HG03354 (cell line): ENCODE results near the gene BICDL1.
"Not testable (repeated sequence)": the region's sequence is repeated elsewhere in the genome, so short reads cannot be mapped to it uniquely, and the experiment has no call there.

Experiments used
- ATAC-seq: cut with Tn5 transposase; IDR thresholded peaks from one replicate; pipeline ENCODE4 v1.9.1; 2021; ENCODE audit warnings: mild to moderate bottlenecking; ENCODE audit not compliant: unreplicated experiment, poor library complexity, severe bottlenecking

BICDL1 gene

GRCh38 chr12:119988472-119989360, at the start of gene BICDL1:
BICDL1 (plus strand) TSS chr12:119989236; CDS start chr12:119989869, 633 bp downstream.
- ATAC-seq, result peak; percentile 77

- no peak for ATAC-seq
Measured at GRCh38 chr12:119940897-119941296, 48.1 kb upstream of the BICDL1 start.

DNA sequence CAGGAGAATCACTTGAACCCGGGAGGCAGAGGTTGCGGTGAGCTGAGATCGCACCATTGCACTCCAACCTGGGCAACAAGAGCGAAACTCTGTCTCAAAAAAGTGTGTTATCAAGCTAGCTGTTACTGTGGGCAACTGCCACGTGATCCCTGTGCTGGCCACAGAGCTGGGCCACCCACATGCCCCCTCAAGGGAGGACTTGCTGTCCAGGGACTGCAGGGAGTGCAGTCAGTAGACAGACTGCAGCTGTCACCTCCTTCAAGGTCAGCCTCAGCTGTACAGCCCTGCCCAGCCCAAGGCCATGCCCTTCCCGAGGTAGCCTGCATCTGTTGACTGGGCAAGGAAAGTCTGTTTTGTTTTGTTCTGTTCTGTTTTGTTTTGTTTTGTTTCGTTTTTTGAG, 46.6 kb upstream of the BICDL1 start:
- no peak for ATAC-seq

GRCh38 chr12:119946213-119946612, 42.8 kb upstream of the BICDL1 start:
- no peak for ATAC-seq

DNA sequence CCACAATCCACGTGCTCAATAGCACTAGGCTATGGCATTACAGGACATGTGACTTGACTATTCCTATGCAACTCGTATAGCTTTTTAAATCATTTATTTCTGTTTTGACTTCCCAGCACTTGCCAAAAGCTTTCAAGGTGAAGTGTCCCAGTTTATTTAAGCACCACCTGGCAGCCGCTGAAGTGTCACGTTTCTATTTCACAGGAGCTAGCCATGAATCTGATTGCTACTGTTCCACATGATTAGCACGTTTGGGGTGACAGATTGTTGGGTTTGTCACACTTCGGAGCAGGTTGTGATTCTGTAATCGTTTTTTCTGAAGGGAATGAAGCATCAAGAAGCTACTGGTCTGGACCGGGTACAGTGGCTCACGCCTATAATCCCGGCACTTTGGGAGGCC, 39.9 kb upstream of the BICDL1 start:
- no peak for ATAC-seq

DNA sequence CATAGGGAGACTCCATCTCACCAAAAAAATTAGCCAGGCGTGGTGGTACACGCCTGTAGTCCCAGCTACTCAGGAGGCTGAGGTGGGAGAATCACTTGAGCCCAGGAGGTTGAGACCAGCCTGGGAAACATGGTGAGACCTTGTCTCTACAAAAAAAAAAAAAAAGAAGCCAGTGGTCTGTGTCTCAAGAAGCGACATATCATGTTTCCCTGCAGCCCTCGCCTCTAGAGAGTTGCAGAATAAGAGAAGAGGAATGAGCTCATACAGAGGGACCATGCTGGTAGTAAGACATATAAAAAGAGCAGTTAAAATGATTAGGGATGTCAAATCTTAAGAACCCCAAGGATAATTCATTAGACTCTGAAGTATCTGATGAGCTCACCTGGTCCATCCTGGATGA, 39.4 kb upstream of the BICDL1 start:
- no peak for ATAC-seq

GRCh38 chr12:119956047-119956446, 33.0 kb upstream of the BICDL1 start:
- ATAC-seq, result no peak

- ATAC-seq, result no peak
Measured at GRCh38 chr12:119957135-119957534, 31.9 kb upstream of the BICDL1 start.

DNA sequence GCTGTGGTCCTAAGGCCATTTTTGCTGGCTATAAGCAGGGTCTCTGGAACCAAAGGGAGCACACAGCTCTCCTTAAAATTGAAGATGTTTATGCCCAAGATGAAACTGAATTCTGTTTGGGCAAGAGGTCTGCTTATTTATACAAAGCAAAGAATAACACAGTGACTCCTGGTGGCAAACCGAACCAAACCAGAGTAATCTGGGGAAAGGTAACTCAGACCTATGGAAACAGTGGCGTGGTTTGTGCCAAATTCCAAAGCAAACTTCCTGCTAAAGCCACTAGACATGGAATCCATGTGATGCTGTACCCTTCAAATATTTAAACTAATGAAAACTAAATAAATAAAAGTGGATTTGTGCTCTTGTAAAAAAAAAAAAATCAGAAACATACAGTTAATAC, 29.6 kb upstream of the BICDL1 start:
- no peak for ATAC-seq

GRCh38 chr12:119964123-119964522, 24.9 kb upstream of the BICDL1 start:
- ATAC-seq, result no peak

DNA sequence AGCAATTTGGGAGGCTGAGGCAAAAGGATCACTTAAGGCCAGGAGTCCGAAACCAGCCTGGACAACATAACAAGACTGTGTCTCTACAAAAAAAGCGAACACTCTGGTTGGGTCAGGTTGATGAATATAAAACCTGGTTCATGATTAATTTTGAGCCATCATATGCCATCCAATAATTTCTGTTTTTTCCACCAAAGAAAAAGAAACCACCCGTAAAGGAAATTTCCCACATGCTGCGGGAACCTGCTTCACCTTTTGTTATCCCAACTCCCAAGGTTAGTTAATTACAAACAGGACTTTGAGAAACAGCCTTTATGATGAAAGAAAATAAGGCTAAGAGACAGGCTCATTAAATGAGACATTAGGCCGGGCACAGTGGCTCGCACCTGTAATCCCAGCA, 24.1 kb upstream of the BICDL1 start:
- no peak for ATAC-seq

DNA sequence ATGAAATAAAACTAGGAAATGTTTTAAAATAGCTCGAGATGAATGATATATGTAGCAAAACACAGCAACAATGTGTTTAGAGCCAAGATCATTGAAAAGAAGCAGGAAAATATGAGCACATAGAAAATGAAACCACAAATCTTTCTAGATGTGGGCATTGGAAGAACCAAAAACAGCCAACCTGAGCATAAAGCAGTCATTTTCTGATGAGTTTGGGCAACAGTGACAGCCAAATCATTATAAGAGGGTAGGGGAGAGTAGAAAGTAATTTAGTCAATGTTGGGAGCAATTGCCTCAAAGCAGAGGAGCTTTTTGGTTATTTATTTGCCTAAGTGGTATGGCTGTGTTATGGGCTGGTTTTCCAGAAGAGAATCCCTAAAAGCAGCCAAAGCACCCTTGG, 8.8 kb upstream of the BICDL1 start:
- ATAC-seq, result no peak

DNA sequence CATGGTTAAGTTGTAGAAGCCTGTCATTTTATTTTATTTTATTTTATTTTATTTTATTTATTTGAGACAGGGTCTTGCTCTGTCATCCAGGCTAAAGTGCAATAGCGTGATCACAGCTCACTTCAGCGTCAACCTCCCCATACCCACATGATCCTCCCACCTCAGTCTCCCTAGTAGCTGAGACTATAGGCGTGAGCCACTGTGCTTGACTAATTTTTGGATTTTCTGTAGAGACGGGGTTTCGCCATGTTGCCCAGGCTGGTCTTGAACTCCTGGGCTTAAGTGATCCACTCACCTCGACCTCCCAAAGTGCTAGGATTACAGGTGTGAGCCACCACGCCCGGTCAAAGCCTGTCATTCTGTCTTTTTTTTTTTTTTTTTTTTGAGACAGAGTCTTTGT, 8.3 kb upstream of the BICDL1 start:
- not testable (repeated sequence) for ATAC-seq

GRCh38 chr12:119989361-119989730, 310 bp downstream of the BICDL1 start:
- ATAC-seq, result peak; percentile 45

DNA sequence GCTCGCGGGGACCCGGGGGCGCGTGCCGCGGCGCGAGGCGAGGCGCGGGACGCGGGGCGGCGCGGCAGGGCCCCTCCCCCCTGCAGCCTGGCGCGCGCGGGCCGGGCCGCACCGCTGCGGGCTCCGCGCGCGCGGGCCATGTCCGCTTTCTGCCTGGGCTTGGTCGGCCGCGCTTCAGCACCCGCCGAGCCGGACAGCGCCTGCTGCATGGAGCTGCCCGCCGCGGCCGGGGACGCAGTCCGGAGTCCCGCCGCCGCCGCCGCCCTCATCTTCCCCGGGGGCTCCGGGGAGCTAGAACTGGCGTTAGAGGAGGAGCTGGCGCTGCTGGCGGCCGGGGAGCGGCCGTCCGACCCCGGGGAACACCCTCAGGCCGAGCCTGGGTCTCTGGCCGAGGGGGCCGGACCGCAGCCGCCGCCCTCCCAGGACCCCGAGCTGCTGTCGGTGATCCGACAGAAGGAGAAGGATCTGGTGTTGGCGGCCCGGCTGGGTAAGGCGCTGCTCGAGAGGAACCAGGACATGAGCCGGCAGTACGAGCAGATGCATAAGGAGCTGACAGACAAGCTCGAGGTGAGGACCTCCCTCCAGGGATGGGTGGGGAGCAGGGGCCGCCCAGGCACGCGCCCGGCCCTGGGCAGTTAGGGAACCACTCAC, 820 bp downstream of the BICDL1 start:
- ATAC-seq, result peak; percentile 45

DNA sequence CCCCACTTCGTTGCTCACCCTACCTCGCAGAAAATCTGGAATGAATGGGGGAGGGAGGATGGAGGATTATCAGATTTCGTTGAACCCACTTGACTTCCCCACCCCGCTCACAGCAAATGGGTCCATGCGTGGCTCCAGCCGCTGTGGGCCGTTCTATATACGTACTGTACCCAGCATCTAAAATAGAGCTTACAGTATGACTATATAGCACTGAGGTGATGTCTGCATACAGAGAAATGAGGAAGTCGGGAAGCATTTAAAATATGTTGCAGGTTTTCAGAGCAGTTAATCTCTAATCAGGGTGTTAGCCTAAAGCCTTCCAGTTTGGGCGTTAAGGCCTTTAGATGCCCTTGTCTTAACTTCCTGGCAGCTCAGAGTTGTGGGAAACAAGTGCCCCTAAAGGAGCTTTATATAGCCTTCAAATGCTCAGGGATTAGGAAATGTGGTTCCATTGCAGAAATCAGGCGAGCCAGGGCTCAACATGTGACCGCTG, 1.4 kb downstream of the BICDL1 start:
- ATAC-seq, result no peak

DNA sequence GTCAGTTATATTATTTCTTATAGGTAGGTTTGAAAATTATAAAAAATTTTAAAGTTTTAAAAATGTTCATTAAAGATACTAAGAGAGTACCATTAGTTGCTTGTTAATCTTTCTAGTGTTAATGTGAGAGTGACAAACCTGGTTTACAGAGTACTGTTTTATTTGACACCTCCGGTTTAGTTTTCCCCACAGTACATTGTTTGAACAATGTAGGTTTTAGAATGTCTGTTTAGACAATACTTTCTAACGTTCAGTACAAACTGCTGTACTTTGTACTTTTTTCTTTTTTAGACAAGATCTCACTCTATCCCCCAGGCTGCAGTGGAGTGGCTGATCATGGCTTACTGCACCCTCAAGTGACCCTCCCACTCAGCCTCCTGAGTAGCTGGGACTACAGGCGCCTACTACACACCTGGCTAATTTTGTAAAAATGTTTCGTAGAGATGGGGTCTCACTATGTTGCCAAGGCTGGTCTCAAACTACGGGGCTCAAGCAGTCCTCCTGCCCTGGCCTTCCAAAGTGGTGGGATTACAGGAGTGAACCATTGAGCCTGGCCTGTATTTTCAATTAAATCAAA, 3.2 kb downstream of the BICDL1 start:
- ATAC-seq, result no peak

DNA sequence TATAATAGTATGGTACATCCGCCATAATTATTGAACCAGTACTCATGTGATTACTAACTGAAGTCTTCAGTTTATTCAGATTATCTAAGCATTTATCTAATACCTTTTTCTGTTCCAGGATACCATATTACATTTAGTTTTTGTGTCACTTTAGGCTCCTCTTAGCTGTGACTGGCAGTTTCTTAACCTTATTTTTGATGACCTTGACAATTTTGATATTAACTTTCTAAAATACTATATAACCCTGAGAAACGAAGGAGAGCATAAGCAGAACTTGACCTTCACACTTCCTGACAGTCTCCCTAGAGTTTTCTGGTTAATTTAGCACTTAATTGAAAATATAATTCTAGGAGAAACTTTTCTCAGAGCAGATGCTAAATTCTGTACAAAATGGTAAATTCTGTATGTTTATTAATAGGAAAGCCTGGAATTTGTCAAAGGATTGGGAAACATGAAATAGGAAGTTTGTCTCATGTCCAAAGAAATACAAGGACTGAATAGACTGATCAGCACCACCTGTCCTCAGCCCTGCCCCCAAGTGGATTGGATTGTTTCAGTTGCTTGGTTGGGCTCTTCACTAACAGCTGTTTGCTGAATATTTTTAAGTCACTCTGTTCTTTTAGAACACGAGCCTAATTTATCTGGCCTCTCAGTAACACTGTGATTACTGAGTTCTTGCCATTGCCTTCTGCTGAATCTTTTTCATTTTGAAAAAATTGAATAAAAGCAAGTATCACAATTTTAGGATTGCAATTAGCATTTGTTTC, 6.0 kb downstream of the BICDL1 start:
- no peak for ATAC-seq

DNA sequence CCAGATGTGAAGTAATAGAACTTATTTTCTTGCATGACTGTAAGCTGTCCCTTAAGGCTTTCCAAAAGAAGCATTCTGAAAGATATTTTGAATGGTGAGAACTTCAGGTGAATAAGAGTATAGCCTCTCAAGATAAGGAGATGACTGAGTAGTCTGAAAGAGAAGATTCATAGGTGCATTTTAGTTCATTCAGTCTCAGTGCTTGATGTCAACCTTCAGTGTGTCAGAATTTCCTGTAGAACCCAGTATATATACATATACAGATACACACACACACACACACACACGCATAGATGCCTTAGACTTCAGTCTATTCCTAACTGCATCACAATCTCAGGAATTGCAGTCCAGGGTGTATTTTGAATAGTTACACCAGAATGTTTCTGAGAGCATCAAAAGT, 7.4 kb downstream of the BICDL1 start:
- no peak for ATAC-seq
